ENCODE data around the gene COX7A2.

Gene COX7A2

GRCh38 chr6:75234126-75234865, 9.3 kb downstream of the COX7A2 start:
- H3K9me2 ChIP-seq (ENCODE audit: low read depth, low read length): no peaks in the 10 kb centered on the region
- no peak overlapping the region for H3K4me2 ChIP-seq (ENCODE audit: low read length)
- H2AFZ ChIP-seq (ENCODE audit: low read length): no peak overlapping the region
- H3K4me3 ChIP-seq (ENCODE audit: low read depth, low read length, poor library complexity, severe bottlenecking): no peak overlapping the region
- no peaks in the 10 kb centered on the region for H3K9me3 ChIP-seq (ENCODE audit: low read length)
- no peak for TF ChIP-seq EZH2 (IDR thresholded peaks at IDR 0.05; ENCODE audit: borderline replicate concordance, low read length)
- TF ChIP-seq CTCF (IDR thresholded peaks at IDR 0.05; ENCODE audit: low read length): no peak
- H3K79me2 ChIP-seq (ENCODE audit: insufficient read depth, low read length): no peaks in the 10 kb centered on the region
- H3K27me3 ChIP-seq (ENCODE audit: insufficient read depth, low read length): no peaks in the 10 kb centered on the region
- H3K4me1 ChIP-seq (ENCODE audit: insufficient read depth, low read length, severe bottlenecking): no peaks in the 10 kb centered on the region
- no peak overlapping the region for H3K9ac ChIP-seq (ENCODE audit: low read length)
- H3F3A ChIP-seq (ENCODE audit: insufficient read depth, low read length): no peaks in the 10 kb centered on the region
- no peak overlapping the region for H3K27ac ChIP-seq (ENCODE audit: low read depth, low read length, poor library complexity, severe bottlenecking)
- peaks cover 22% of the 10 kb centered on the region for H3K36me3 ChIP-seq (ENCODE audit: insufficient read depth, low read length)
- no peaks in the 10 kb centered on the region for H4K20me1 ChIP-seq (ENCODE audit: insufficient read depth, low read length)

- TF ChIP-seq EZH2 (IDR thresholded peaks at IDR 0.05; ENCODE audit: borderline replicate concordance, low read length) (no peak), CTCF (IDR thresholded peaks at IDR 0.05; ENCODE audit: low read length) (no peak)
- no peak overlapping the region for H3K4me2 ChIP-seq (ENCODE audit: low read length)
- no peaks in the 10 kb centered on the region for H3K4me1 ChIP-seq (ENCODE audit: insufficient read depth, low read length, severe bottlenecking)
- no peaks in the 10 kb centered on the region for H3K27me3 ChIP-seq (ENCODE audit: insufficient read depth, low read length)
- no peak overlapping the region for H3K4me3 ChIP-seq (ENCODE audit: low read depth, low read length, poor library complexity, severe bottlenecking)
- no peak overlapping the region for H3K9ac ChIP-seq (ENCODE audit: low read length)
- no peaks in the 10 kb centered on the region for H4K20me1 ChIP-seq (ENCODE audit: insufficient read depth, low read length)
- no peaks in the 10 kb centered on the region for H3K9me2 ChIP-seq (ENCODE audit: low read depth, low read length)
- H3F3A ChIP-seq (ENCODE audit: insufficient read depth, low read length): no peaks in the 10 kb centered on the region
- peaks cover 14% of the 10 kb centered on the region for H3K36me3 ChIP-seq (ENCODE audit: insufficient read depth, low read length)
- H3K27ac ChIP-seq (ENCODE audit: low read depth, low read length, poor library complexity, severe bottlenecking): no peak overlapping the region
- no peak overlapping the region for H2AFZ ChIP-seq (ENCODE audit: low read length)
- no peaks in the 10 kb centered on the region for H3K79me2 ChIP-seq (ENCODE audit: insufficient read depth, low read length)
- H3K9me3 ChIP-seq (ENCODE audit: low read length): no peaks in the 10 kb centered on the region
These were observed 10.4 kb downstream of the COX7A2 start for GRCh38 chr6:75233092-75233615.

- Histone ChIP-seq H3F3A (ENCODE audit: insufficient read depth, low read length) (no peaks in the 10 kb centered on the region), H3K79me2 (ENCODE audit: insufficient read depth, low read length) (no peaks in the 10 kb centered on the region), H3K27ac (ENCODE audit: low read depth, low read length, poor library complexity, severe bottlenecking) (no peak overlapping the region), H3K9ac (ENCODE audit: low read length) (no peak overlapping the region), H3K27me3 (ENCODE audit: insufficient read depth, low read length) (no peaks in the 10 kb centered on the region), H3K4me3 (ENCODE audit: low read depth, low read length, poor library complexity, severe bottlenecking) (no peak overlapping the region), H2AFZ (ENCODE audit: low read length) (no peak overlapping the region), H3K9me3 (ENCODE audit: low read length) (peaks cover 3% of the 10 kb centered on the region; the same call in 1 of the 2 replicates), H4K20me1 (ENCODE audit: insufficient read depth, low read length) (no peaks in the 10 kb centered on the region), H3K4me1 (ENCODE audit: insufficient read depth, low read length, severe bottlenecking) (no peaks in the 10 kb centered on the region), H3K36me3 (ENCODE audit: insufficient read depth, low read length) (no peaks in the 10 kb centered on the region), H3K4me2 (ENCODE audit: low read length) (no peak overlapping the region), H3K9me2 (ENCODE audit: low read depth, low read length) (no peaks in the 10 kb centered on the region)
- TF ChIP-seq EZH2 (IDR thresholded peaks at IDR 0.05; ENCODE audit: borderline replicate concordance, low read length) (no peak), CTCF (IDR thresholded peaks at IDR 0.05; ENCODE audit: low read length) (peak; percentile 39; the same call in 1 of the 2 replicates)
These were observed 12.9 kb downstream of the COX7A2 start for GRCh38 chr6:75230484-75231325.
